Spleen (tissue), 11 donors: ENCODE results near the gene LRP1B. TPM values are rescaled to one million over a fixed set of nuclear protein-coding genes. Genes with fewer than 3 reads are reported as not detected.
A peak's percentile ranks its signal among the peaks of the same experiment; 100 is the strongest.

Experiments
- DNase-seq: peaks from one replicate; pipeline ENCODE4 v3.0.0-alpha.2; 2020
- H3K27ac ChIP-seq, 8 donors: fragments of 200-600 bp; sonication (generic) in 7 of 8; 1 replicate in 4 of 8; 2 replicates in 4 of 8; pipeline versions ENCODE4 v1.5.0 to v1.8.0; 2016 to 2021; ENCODE audit warnings: inconsistent platforms in 4 of 8, mild to moderate bottlenecking in 4 of 8, moderate library complexity in 1 of 8
- H3K27me3 ChIP-seq, 7 donors: fragments of 200-600 bp; sonication (generic) in 6 of 7; replicated peaks in 1 of 7; 1 replicate in 4 of 7; 2 replicates in 3 of 7; pipeline versions ENCODE4 v1.5.0 to v1.8.0; 2016 to 2021; ENCODE audit warnings: inconsistent platforms in 3 of 7, mild to moderate bottlenecking in 1 of 7
- H3K36me3 ChIP-seq, 6 donors: fragments of 200-600 bp; sonication (generic) in 5 of 6; 1 replicate in 4 of 6; 2 replicates in 2 of 6; pipeline versions ENCODE4 v1.5.0 to v1.8.0; 2016 to 2021; ENCODE audit warnings: inconsistent platforms in 2 of 6
- H3K4me1 ChIP-seq, 6 donors: fragments of 200-600 bp; sonication (generic) in 5 of 6; 1 replicate in 3 of 6; 2 replicates in 3 of 6; pipeline versions ENCODE4 v1.5.0 to v1.8.0; 2016 to 2021; ENCODE audit warnings: inconsistent platforms in 3 of 6
- H3K4me3 ChIP-seq, 8 donors: fragments of 200-600 bp; sonication (generic) in 7 of 8; 1 replicate in 4 of 8; 2 replicates in 4 of 8; pipeline versions ENCODE4 v1.5.0 to v1.8.0; 2016 to 2021; ENCODE audit warnings: inconsistent platforms in 4 of 8, mild to moderate bottlenecking in 4 of 8, moderate library complexity in 2 of 8
- H3K9me3 ChIP-seq, 8 donors: fragments of 200-600 bp; sonication (generic) in 7 of 8; 1 replicate in 4 of 8; 2 replicates in 4 of 8; pipeline versions ENCODE4 v1.5.0 to v1.8.0; 2016 to 2021; ENCODE audit warnings: inconsistent platforms in 4 of 8
- POLR2A ChIP-seq, 3 donors: fragments of 450-650 bp; IDR thresholded peaks; one replicate each; pipeline ENCODE4 v1.5.1; 2017; ENCODE audit warnings: antibody characterized with exemption in 3 of 3, mild to moderate bottlenecking in 1 of 3
- POLR2AphosphoS5 ChIP-seq, 3 donors: sonication (generic); formaldehyde crosslinking; IDR thresholded peaks; one replicate each; pipeline ENCODE4 v1.5.1; 2017; ENCODE audit warnings: antibody characterized with exemption in 3 of 3
- WGBS, 5 donors: extraction: QIAGEN DNeasy Blood & Tissue Kit in 3 of 5; methylation state at CpG; one replicate each; pipeline versions ENCODE4 v1.1.5 to v1.1.7; 2013 to 2018; 5-methylcytosine and 5-hydroxymethylcytosine counted together
- intact Hi-C: fragments of 100-400 bp; cut with DNase I; formaldehyde crosslinking; loops from one replicate; pipeline ENCODE4 v1.15.0; 2023; ENCODE audit warnings: low total_unique reads
- polyA plus RNA-seq, 3 donors: library from polyadenylated mRNA; stranded (reverse); fragments of 200-250 nt; gene quantifications; one replicate each; pipeline ENCODE4 v1.2.1, GENCODE V29; 2013
- total RNA-seq, 7 donors: library from RNA; depleted of rRNA in 3 of 7; stranded (reverse); fragments of >200 nt in 3 of 7; fragmentation: NEBNext Ultra II Directional in 4 of 7; extraction: Animal tissue kit (Norgen Biotek cat#: 25700) in 4 of 7; gene quantifications; one replicate each; pipeline versions ENCODE4 v1.1.0 to v1.2.1, GENCODE V29; 2016 to 2021
- TF ChIP-seq, protein P1 (sequence below), 11 experiments: fragments of 200-600 bp in 7 of 11; fragments of 450-650 bp in 4 of 11; sonication (generic) in 4 of 11; IDR thresholded peaks in 8 of 11; conservative IDR thresholded peaks in 3 of 11; 1 replicate in 7 of 11; 2 replicates in 4 of 11; pipeline versions ENCODE4 v1.4.0 to v1.8.0; 2016 to 2021; ENCODE audit warnings: antibody characterized with exemption in 11 of 11, inconsistent platforms in 4 of 11, mild to moderate bottlenecking in 1 of 11
- donor health status: healthy with polysubstance abuse.
- donor health status: DM: no; HTN: no; CAD: no; lungs with moderate emphysema.
- donor health status: DM: no; HTN: no; CAD: no.
- donor health status: Bipolar disorder and iron deficiency.
- donor health status: healthy.
- donor health status: DM: no; HTN: no; CAD: no.
- donor health status: DM: yes; HTN: yes; CAD: no.

The LRP1B gene
- total and polyA plus RNA-seq, 10 donors: 0.02 to 0.85 (median 0.08) TPM; not detected in 2

DNA sequence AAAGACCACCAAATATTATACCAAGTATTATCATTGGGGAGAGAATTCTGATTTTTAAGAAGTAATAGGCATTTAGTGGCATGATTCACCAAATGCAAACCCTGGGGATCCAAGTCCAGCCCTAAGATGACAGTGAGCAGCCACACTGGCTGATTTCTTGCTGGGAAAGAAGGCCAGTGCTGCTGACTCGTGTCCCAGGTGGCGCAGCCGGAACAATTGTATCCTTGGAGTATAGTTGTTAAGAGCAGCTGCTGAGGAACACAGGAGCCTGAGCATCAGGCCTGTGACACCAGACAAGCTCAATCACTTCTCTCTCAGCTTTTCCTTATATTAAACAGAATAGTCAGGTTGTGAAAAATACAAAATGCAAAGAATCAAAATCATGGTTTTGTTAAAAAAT lies 48.4 kb downstream of the LRP1B start:
- Histone ChIP-seq H3K4me3 (no peak overlapping the region), H3K27me3 (no peaks in the 10 kb centered on the region), H3K9me3 (no peaks in the 10 kb centered on the region), H3K4me1 (no peaks in the 10 kb centered on the region), H3K27ac (no peak overlapping the region), H3K36me3 (no peaks in the 10 kb centered on the region)
- peak; percentile 13 for DNase-seq
- WGBS, 5 donors: 68 to 90% (median 88%) methylated on average over 3 of the region's 3 CpGs
- TF ChIP-seq POLR2A (IDR thresholded peaks at IDR 0.05): no peak
- no peak for TF ChIP-seq POLR2AphosphoS5 (IDR thresholded peaks at IDR 0.05)
- TF ChIP-seq, protein P1, sequence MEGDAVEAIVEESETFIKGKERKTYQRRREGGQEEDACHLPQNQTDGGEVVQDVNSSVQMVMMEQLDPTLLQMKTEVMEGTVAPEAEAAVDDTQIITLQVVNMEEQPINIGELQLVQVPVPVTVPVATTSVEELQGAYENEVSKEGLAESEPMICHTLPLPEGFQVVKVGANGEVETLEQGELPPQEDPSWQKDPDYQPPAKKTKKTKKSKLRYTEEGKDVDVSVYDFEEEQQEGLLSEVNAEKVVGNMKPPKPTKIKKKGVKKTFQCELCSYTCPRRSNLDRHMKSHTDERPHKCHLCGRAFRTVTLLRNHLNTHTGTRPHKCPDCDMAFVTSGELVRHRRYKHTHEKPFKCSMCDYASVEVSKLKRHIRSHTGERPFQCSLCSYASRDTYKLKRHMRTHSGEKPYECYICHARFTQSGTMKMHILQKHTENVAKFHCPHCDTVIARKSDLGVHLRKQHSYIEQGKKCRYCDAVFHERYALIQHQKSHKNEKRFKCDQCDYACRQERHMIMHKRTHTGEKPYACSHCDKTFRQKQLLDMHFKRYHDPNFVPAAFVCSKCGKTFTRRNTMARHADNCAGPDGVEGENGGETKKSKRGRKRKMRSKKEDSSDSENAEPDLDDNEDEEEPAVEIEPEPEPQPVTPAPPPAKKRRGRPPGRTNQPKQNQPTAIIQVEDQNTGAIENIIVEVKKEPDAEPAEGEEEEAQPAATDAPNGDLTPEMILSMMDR (IDR thresholded peaks at IDR 0.05 in 8 of 11, conservative IDR thresholded peaks at IDR 0.05 in 3 of 11): no peak
- intact Hi-C loops: no loop called here

GRCh38 chr2:142076317-142076716 lies 54.5 kb downstream of the LRP1B start:
- intact Hi-C loops: no loop called here
- no peaks in the 10 kb centered on the region for H3K4me1 ChIP-seq
- H3K36me3 ChIP-seq: no peaks in the 10 kb centered on the region
- no peak for TF ChIP-seq POLR2AphosphoS5 (IDR thresholded peaks at IDR 0.05)
- TF ChIP-seq, protein P1 (IDR thresholded peaks at IDR 0.05 in 8 of 11, conservative IDR thresholded peaks at IDR 0.05 in 3 of 11): no peak
- no peak for TF ChIP-seq POLR2A (IDR thresholded peaks at IDR 0.05)
- no peak overlapping the region for H3K4me3 ChIP-seq
- H3K27ac ChIP-seq: no peak overlapping the region
- peaks cover 0 to 4% (median 0%) of the 10 kb centered on the region in 8 donors for H3K9me3 ChIP-seq
- no peak for DNase-seq
- no peaks in the 10 kb centered on the region for H3K27me3 ChIP-seq
- WGBS, 5 donors: 51 to 59% (median 58%) methylated on average over 2 of the region's 2 CpGs

DNA sequence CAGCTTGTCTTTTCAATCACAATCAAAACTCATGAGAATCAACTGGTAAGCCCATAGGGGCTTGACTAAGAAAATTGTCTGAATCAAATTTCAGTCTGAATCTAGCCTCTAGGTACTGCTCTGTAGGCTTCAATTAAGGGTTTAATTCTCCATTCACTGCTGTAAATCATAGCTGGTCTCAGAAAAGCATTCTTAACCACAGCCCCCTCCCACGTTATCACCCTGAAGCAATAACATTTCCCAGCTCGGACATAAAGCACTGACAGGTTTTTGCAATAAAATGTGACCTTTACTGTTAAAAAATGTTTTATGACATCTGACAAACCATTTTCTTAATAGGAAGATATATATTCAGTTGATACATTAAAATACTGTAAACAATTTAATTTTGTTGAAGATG lies 55.0 kb downstream of the LRP1B start:
- Histone ChIP-seq H3K9me3 (peaks cover 0 to 4% (median 0%) of the 10 kb centered on the region in 8 donors), H3K4me3 (no peak overlapping the region), H3K36me3 (no peaks in the 10 kb centered on the region), H3K27ac (no peak overlapping the region), H3K27me3 (no peaks in the 10 kb centered on the region), H3K4me1 (no peaks in the 10 kb centered on the region)
- TF ChIP-seq, protein P1 (IDR thresholded peaks at IDR 0.05 in 8 of 11, conservative IDR thresholded peaks at IDR 0.05 in 3 of 11): no peak
- TF ChIP-seq POLR2AphosphoS5 (IDR thresholded peaks at IDR 0.05) (no peak), POLR2A (IDR thresholded peaks at IDR 0.05) (no peak)
- 59 to 68% (median 66%) methylated on average over 2 of the region's 2 CpGs for WGBS, 5 donors
- intact Hi-C loops: no loop called here
- no peak for DNase-seq

- Histone ChIP-seq H3K4me1 (no peaks in the 10 kb centered on the region), H3K27ac (no peak overlapping the region), H3K9me3 (peaks cover 0 to 1% (median 0%) of the 10 kb centered on the region in 8 donors), H3K27me3 (no peaks in the 10 kb centered on the region), H3K36me3 (no peaks in the 10 kb centered on the region), H3K4me3 (no peak overlapping the region)
- WGBS, 5 donors: 64 to 81% (median 73%) methylated on average over 4 of the region's 4 CpGs
- intact Hi-C loops: no loop called here
- no peak for DNase-seq
- no peak for TF ChIP-seq POLR2AphosphoS5 (IDR thresholded peaks at IDR 0.05)
- no peak for TF ChIP-seq POLR2A (IDR thresholded peaks at IDR 0.05)
These were observed 61.4 kb downstream of the LRP1B start for GRCh38 chr2:142069251-142069888.
